Neural cell (in vitro differentiated cells): ENCODE data around the gene FAR2. TPM values are rescaled to one million over a fixed set of nuclear protein-coding genes. Genes with fewer than 3 reads are reported as not detected.

Source experiments
- H2AFZ ChIP-seq: fragments of 200-600, 300-800 bp; sonication (generic), shearing (Covaris generic); 2 replicates; pipeline ENCODE4 v1.6.0; 2014; ENCODE audit warnings: low read depth, mild to moderate bottlenecking, antibody characterized with exemption, low read length, moderate library complexity
- H3F3A ChIP-seq: fragments of 200-600 bp; shearing (Covaris generic); 2 replicates; pipeline ENCODE4 v1.6.1; 2016; ENCODE audit warnings: mild to moderate bottlenecking, moderate library complexity, mixed read lengths, antibody characterized with exemption, low read length; ENCODE audit not compliant: insufficient read depth, poor library complexity, severe bottlenecking
- H3K27ac ChIP-seq: fragments of 200-600, 300-800 bp; sonication (generic), shearing (Covaris generic); 2 replicates; pipeline ENCODE4 v1.5.1; 2014; ENCODE audit warnings: mild to moderate bottlenecking, low read length, moderate library complexity
- H3K27me3 ChIP-seq: fragments of 300-800, 200-600 bp; sonication (generic), shearing (Covaris generic); 2 replicates; pipeline ENCODE4 v1.6.0; 2014; ENCODE audit warnings: mild to moderate bottlenecking, low read depth, low read length, moderate library complexity; ENCODE audit not compliant: insufficient read depth
- H3K36me3 ChIP-seq: fragments of 300-800, 200-600 bp; sonication (generic), shearing (Covaris generic); 2 replicates; pipeline ENCODE4 v1.5.1; 2014; ENCODE audit warnings: mild to moderate bottlenecking, antibody characterized with exemption, low read length, moderate library complexity; ENCODE audit not compliant: insufficient read depth
- H3K4me2 ChIP-seq: fragments of 300-800, 200-600 bp; sonication (generic), shearing (Covaris generic); 2 replicates; pipeline ENCODE4 v1.6.0; 2014; ENCODE audit warnings: mild to moderate bottlenecking, low read length
- H3K4me3 ChIP-seq: fragments of 300-800, 200-600 bp; sonication (generic), shearing (Covaris generic); 2 replicates; pipeline ENCODE4 v1.5.1; 2014; ENCODE audit warnings: mild to moderate bottlenecking, low read length, moderate library complexity
- H3K79me2 ChIP-seq: fragments of 200-600 bp; shearing (Covaris generic); replicated peaks from 2 replicates; pipeline ENCODE4 v1.6.0; 2014; ENCODE audit warnings: mild to moderate bottlenecking, low read length, moderate library complexity; ENCODE audit not compliant: insufficient read depth
- H3K9ac ChIP-seq: fragments of 300-800, 200-600 bp; sonication (generic), shearing (Covaris generic); 2 replicates; pipeline ENCODE4 v1.6.1; 2016; ENCODE audit warnings: mild to moderate bottlenecking, low read length, mixed read lengths
- H3K9me2 ChIP-seq: fragments of 200-600 bp; shearing (Covaris generic); 2 replicates; pipeline ENCODE4 v1.6.1; 2016; ENCODE audit warnings: mild to moderate bottlenecking, low read length, mixed read lengths; ENCODE audit not compliant: insufficient read depth
- H3K9me3 ChIP-seq: fragments of 200-600, 300-800 bp; sonication (generic), shearing (Covaris generic); 2 replicates; pipeline ENCODE4 v1.6.1; 2016; ENCODE audit warnings: mild to moderate bottlenecking, mixed run types, low read length, moderate library complexity, mixed read lengths
- H4K20me1 ChIP-seq: fragments of 200-600 bp; shearing (Covaris generic); 2 replicates; pipeline ENCODE4 v1.6.1; 2016; ENCODE audit warnings: mild to moderate bottlenecking, mixed run types; ENCODE audit not compliant: insufficient read depth
- CTCF ChIP-seq: fragments of 450-650 bp; IDR thresholded peaks from 2 replicates; pipeline ENCODE4 v1.5.1; 2014; ENCODE audit warnings: antibody characterized with exemption, mild to moderate bottlenecking, moderate library complexity; ENCODE audit not compliant: poor library complexity, severe bottlenecking
- EP300 ChIP-seq: fragments of 450-650 bp; conservative IDR thresholded peaks from 2 replicates; pipeline ENCODE4 v1.6.1; 2014; ENCODE audit warnings: antibody characterized with exemption, mild to moderate bottlenecking, moderate library complexity; ENCODE audit not compliant: poor library complexity, severe bottlenecking
- EZH2 ChIP-seq: fragments of 200-600, 300-800 bp; shearing (Covaris generic), sonication (generic); IDR thresholded peaks from 2 replicates; pipeline ENCODE4 v1.6.1; 2014; ENCODE audit warnings: antibody characterized with exemption, low read length, borderline replicate concordance, mild to moderate bottlenecking; ENCODE audit not compliant: insufficient read depth, poor library complexity, severe bottlenecking
- MXI1 ChIP-seq: fragments of 450-650 bp; conservative IDR thresholded peaks from 2 replicates; pipeline ENCODE4 v1.6.1; 2014; ENCODE audit warnings: antibody characterized with exemption, mild to moderate bottlenecking; ENCODE audit not compliant: poor library complexity, severe bottlenecking
- POLR2AphosphoS5 ChIP-seq: IDR thresholded peaks from 2 replicates; pipeline ENCODE4 v1.6.1; 2012
- RAD21 ChIP-seq: fragments of 450-650 bp; conservative IDR thresholded peaks from 2 replicates; pipeline ENCODE4 v1.6.1; 2014; ENCODE audit warnings: antibody characterized with exemption, mild to moderate bottlenecking, moderate library complexity
- REST ChIP-seq: IDR thresholded peaks from 2 replicates; pipeline ENCODE4 v1.6.1; 2012; ENCODE audit warnings: borderline replicate concordance
- SMC3 ChIP-seq: fragments of 450-650 bp; conservative IDR thresholded peaks from 2 replicates; pipeline ENCODE4 v1.6.1; 2014; ENCODE audit warnings: antibody characterized with exemption, mild to moderate bottlenecking, moderate library complexity; ENCODE audit not compliant: poor library complexity
- TAF1 ChIP-seq: IDR thresholded peaks from 2 replicates; pipeline ENCODE4 v1.6.1; 2012; ENCODE audit warnings: low read depth
- polyA plus RNA-seq: library from polyadenylated mRNA; depleted of rRNA; stranded (reverse); fragments of >200 nt; gene quantifications from 2 replicates; pipeline ENCODE4 v1.2.3, GENCODE V29; 2014

FAR2 gene
- polyA plus RNA-seq, 1 donor from 2014 or later: 0.99 TPM

- Histone ChIP-seq H3K9me2 (no peaks in the 10 kb centered on the region), H3K4me3 (no peak overlapping the region), H3K9ac (no peak overlapping the region), H3K27ac (no peak overlapping the region), H3K36me3 (no peaks in the 10 kb centered on the region), H3K79me2 (no peaks in the 10 kb centered on the region), H2AFZ (no peak overlapping the region), H3K9me3 (no peaks in the 10 kb centered on the region), H3K27me3 (no peaks in the 10 kb centered on the region), H3K4me2 (no peak overlapping the region), H4K20me1 (no peaks in the 10 kb centered on the region), H3F3A (no peaks in the 10 kb centered on the region)
- TF ChIP-seq SMC3 (no peak), TAF1 (no peak), POLR2AphosphoS5 (no peak)
These were observed 62.6 kb downstream of the FAR2 start for GRCh38 chr12:29211696-29212095.

DNA sequence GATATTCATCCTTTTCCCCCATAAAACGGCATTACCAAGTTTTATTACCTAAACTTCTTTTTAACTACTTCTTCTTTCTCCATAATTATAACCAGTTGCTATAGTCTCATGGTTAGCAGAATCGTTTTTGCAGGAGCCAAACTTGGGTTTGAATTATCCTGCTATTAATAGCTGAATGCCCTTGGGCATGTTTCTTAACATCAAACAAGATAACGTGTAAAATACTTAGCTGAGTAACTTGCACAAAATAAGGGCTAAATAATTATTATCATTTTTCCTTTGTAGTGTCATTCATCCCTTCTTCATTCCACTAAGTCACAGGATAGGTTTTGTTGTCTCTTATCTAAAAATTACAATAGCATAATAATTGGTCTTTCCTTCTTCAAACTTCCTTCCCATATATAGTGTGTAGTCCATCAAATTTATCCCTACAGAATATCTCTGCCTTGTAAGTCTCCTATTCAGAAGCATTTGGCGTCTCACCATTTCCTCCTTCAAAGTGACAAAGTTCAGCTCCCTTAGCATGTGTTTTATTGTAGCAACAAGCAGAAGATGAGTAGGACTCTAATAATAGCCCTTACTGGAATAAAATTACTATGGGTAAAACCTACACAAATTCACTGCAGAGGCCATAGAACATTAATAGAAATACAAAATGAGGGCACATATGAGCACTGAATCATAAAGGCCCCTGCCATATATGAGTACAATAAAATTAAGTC lies 63.8 kb downstream of the FAR2 start:
- Histone ChIP-seq H4K20me1 (no peaks in the 10 kb centered on the region), H3F3A (no peaks in the 10 kb centered on the region), H2AFZ (no peak overlapping the region), H3K9me2 (no peaks in the 10 kb centered on the region), H3K79me2 (no peaks in the 10 kb centered on the region), H3K27me3 (no peaks in the 10 kb centered on the region), H3K9me3 (no peaks in the 10 kb centered on the region), H3K4me3 (no peak overlapping the region), H3K27ac (no peak overlapping the region), H3K4me2 (no peak overlapping the region), H3K9ac (no peak overlapping the region), H3K36me3 (no peaks in the 10 kb centered on the region)
- no peak for TF ChIP-seq EP300
- no peak for TF ChIP-seq POLR2AphosphoS5
- no peak for TF ChIP-seq SMC3
- TF ChIP-seq TAF1: no peak
- TF ChIP-seq MXI1: no peak
- TF ChIP-seq CTCF: no peak
- no peak for TF ChIP-seq REST
- TF ChIP-seq EZH2: no peak
- TF ChIP-seq RAD21: no peak
